ENCODE results near the gene ELANE.
"Not testable (repeated sequence)": the region's sequence is repeated elsewhere in the genome, so short reads cannot be mapped to it uniquely, and the experiment has no call there.

ELANE gene

DNA sequence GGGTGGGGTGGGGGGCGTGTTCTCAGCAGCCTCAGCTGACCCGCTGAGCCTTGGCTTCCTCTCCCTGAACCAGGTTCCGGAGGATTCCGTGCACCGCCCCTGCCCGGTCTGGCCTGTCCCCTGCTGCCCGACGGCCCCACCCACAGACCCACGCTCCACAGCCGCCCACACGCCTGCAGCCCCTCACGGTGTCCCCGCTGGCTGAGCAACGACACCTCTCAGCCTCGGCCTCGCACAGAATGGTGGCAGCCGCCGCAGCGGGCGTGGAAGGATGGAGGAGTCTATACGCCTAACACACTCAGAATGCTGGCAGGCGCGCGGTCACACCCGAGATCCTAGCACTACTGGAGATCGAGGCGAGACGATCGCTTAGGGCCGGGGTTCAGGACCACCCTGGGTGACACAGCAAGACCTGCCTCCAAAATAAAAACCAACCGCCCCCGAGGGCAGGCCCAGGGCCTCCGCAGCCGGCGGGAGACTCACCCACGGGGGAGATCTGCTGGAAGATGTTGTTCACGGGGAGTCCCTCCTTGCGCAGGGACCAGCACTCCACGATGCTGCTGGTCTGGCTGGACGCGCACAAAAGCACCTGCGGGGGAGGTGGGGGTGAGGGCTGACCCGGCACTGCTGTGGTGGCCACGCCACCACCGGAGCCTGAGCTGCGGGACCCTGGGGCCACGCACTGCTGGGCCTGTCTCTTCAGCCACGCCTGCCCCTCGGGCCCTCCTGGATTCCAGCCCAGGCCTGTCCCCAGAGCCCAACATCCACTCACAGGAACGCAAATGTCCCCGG is 32.5 kb downstream of the ELANE start:
- ATAC-seq, result no peak
- Mint-ChIP-seq H3K36me3 (ENCODE audit: low read depth) (no peaks in the 10 kb centered on the region), H3K4me3 (no peak overlapping the region), H3K4me1 (peaks cover 6% of the 10 kb centered on the region), H3K27me3 (no peaks in the 10 kb centered on the region), H3K27ac (no peak overlapping the region), H3K9me3 (no peaks in the 10 kb centered on the region)
- no peak for DNase-seq

DNA sequence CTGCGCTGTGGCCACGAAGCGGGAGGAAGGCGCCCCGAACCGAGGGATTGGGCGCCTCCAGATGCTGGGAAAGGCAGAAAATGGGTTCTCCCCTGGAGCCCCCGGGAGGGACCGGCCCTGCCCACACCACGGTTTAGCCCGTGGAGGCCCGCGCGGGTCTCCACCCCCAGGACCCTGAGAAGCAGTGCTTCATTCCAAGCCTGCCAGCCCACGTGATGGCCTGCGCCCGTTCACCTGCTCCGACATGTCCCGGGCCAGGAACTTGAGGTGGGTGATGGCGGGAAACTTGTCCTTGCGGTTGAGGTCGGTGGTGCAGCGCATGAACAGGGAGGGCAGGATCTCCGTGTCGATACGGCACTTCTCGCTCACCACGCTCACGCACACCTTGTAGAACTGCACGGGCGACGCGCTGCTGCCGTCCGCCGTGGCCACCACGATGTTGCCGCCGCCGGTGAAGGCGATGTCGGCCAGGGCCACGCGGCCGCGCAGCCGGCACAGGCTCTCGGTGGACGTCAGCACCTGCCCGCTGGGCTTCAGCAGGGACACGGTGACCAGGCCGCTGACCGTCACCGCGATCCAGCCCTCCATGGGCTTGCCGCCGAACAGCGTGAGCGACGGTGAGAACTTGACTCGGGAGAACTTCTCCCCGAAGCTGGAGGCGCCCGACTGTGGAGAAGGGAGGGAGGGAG is 33.6 kb downstream of the ELANE start:
- H3K4me3 Mint-ChIP-seq, result no peak overlapping the region
- no peaks in the 10 kb centered on the region for H3K27me3 Mint-ChIP-seq
- DNase-seq (no peak), ATAC-seq (no peak)
- H3K27ac Mint-ChIP-seq, result no peak overlapping the region
- H3K4me1 Mint-ChIP-seq, result peaks cover 6% of the 10 kb centered on the region
- H3K36me3 Mint-ChIP-seq (ENCODE audit: low read depth), result no peaks in the 10 kb centered on the region
- H3K9me3 Mint-ChIP-seq, result no peaks in the 10 kb centered on the region

DNA sequence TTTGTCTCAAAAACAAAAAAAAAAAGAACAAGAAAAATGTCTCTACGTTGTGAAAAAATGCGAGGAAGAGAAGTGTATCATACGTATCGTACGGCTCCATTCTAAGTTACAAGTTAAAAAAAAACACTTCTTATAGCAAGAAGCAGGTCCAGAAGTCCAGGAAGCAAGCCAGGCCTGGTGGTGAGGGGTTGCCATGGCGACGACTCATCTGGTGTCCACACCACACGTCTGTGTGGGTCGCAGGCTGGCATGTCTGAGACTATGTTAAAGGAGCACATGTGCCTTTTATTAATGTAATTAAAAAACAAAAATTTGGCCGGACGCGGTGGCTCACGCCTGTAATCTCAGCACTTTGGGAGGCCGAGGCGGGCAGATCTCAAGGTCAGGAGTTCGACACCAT is 35.0 kb downstream of the ELANE start:
- ATAC-seq (no peak), DNase-seq (no peak)
- no peaks in the 10 kb centered on the region for H3K36me3 Mint-ChIP-seq (ENCODE audit: low read depth)
- peaks cover 10% of the 10 kb centered on the region for H3K4me1 Mint-ChIP-seq
- no peak overlapping the region for H3K27ac Mint-ChIP-seq
- no peaks in the 10 kb centered on the region for H3K27me3 Mint-ChIP-seq
- H3K4me3 Mint-ChIP-seq, result no peak overlapping the region
- no peaks in the 10 kb centered on the region for H3K9me3 Mint-ChIP-seq

DNA sequence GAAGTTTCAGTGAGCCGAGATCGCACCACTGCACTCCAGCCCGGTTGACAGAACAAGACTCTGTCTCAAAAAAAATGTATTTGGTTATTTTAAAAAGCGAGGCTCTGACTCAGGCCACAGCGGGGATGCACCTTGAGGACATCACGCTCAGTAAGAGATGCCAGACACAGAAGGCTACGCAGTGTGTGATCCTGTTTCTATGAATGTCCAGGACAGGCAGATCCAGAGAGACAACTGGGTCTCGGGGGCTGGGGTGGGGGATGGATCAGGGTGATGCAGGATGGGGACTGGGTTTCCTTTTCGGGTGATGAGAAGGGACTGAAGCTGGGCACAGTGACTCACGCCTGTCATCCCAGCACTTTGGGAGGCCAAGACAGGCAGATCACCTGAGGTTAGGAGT is 35.5 kb downstream of the ELANE start:
- no peak overlapping the region for H3K4me3 Mint-ChIP-seq
- DNase-seq (no peak), ATAC-seq (no peak)
- H3K27me3 Mint-ChIP-seq, result no peaks in the 10 kb centered on the region
- H3K9me3 Mint-ChIP-seq, result no peaks in the 10 kb centered on the region
- no peaks in the 10 kb centered on the region for H3K36me3 Mint-ChIP-seq (ENCODE audit: low read depth)
- H3K4me1 Mint-ChIP-seq, result peaks cover 12% of the 10 kb centered on the region
- no peak overlapping the region for H3K27ac Mint-ChIP-seq

DNA sequence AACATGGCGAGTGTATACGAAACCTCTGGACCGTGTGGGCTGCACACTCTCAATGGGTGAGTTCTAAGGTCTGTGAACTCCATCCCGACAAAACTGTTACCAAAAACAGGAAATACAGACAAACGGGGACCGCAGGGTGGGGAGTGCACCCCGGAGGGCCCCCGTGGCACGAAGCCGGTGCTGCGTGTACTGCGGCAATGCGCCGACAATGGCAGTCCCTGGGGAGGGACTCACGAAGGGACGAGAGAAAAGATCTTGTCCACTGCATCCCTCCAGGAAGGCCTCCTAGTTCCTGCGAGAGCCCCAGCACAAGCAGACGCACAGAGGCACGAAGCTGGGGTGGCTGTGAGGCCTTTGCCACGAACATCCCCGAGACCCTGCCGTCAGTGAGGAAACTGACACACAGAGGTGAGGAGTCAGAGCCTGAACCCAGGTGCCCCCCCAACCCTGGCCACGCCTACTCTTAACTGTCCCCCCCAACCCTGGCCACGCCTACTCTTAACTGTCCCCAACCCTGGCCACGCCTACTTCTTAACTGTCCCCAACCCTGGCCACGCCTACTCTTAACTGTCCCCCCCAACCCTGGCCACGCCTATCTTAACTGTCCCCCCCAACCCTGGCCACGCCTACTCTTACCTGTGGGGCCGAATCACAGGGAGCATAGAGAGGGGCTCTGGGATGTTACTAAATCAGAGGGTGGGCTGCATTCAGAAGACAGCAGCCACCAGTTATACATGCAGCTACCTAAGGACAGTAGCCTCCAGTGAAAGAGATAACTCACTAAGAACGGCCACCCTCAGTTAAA is 36.7 kb downstream of the ELANE start:
- DNase-seq (peak; percentile 31), ATAC-seq (no peak)
- H3K27ac Mint-ChIP-seq, result no peak overlapping the region
- no peaks in the 10 kb centered on the region for H3K9me3 Mint-ChIP-seq
- no peaks in the 10 kb centered on the region for H3K27me3 Mint-ChIP-seq
- peaks cover 18% of the 10 kb centered on the region for H3K4me1 Mint-ChIP-seq
- peaks cover 4% of the 10 kb centered on the region for H3K36me3 Mint-ChIP-seq (ENCODE audit: low read depth)
- H3K4me3 Mint-ChIP-seq, result no peak overlapping the region

DNA sequence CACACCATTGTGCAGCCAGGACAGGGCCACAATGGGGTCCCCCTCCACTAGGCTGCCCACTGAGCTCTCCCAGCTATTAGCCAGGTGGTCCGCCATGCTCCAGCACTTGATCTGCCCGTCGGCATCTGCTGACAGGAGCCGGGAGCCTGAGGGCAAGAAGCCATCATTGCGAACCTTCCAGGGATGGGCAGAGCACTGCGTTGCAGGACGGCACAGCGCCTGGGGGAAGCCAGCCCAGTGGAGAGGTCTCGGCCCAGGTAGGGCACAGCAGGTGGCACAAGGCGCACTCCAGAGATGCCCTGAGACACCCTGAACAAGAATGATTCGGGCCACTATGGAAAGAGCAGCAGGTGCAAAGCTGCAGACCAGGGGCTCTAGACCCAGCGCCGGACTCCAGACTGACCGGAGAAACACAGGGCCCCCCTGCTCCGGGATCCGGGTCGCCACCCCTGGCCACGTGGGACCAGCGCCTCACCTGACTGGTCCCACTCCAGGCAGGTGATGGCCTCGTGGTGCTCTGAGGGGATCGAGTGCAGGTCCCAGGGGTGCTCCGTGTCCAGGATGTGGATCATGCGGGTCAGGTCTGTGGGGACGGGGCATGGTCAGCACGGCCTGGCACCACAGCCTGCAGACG is 37.7 kb downstream of the ELANE start:
- H3K27me3 Mint-ChIP-seq, result no peaks in the 10 kb centered on the region

DNA sequence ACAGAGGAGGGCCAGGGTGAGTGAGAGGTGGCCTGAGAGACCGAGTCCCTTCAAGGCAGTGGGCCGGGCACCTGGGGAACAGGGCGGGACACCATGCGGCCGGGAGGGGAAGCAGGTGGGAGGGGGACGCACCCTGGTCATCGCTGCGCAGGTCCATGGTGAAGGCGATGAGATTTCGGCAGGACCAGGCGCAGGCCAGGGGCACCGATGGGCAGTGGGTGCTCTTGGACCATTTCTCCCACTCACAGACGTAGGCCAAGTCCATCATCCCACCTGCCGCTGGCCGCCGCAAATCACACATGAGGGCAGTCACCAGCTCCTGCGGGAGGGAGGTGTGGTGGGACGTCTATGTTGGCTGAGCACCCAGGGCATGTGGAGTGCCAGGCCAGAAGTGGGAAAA is 38.7 kb downstream of the ELANE start:
- peaks cover 4% of the 10 kb centered on the region for H3K36me3 Mint-ChIP-seq (ENCODE audit: low read depth)
- no peak for DNase-seq
- H3K27ac Mint-ChIP-seq, result peak overlapping the region; percentile 42

More for the DNA sequence above, 37.7 kb downstream of the ELANE start:
- Mint-ChIP-seq H3K9me3 (no peaks in the 10 kb centered on the region), H3K27ac (no peak overlapping the region), H3K4me3 (no peak overlapping the region), H3K36me3 (ENCODE audit: low read depth) (peaks cover 4% of the 10 kb centered on the region), H3K4me1 (peaks cover 18% of the 10 kb centered on the region)
- ATAC-seq (no peak), DNase-seq (no peak)

DNA sequence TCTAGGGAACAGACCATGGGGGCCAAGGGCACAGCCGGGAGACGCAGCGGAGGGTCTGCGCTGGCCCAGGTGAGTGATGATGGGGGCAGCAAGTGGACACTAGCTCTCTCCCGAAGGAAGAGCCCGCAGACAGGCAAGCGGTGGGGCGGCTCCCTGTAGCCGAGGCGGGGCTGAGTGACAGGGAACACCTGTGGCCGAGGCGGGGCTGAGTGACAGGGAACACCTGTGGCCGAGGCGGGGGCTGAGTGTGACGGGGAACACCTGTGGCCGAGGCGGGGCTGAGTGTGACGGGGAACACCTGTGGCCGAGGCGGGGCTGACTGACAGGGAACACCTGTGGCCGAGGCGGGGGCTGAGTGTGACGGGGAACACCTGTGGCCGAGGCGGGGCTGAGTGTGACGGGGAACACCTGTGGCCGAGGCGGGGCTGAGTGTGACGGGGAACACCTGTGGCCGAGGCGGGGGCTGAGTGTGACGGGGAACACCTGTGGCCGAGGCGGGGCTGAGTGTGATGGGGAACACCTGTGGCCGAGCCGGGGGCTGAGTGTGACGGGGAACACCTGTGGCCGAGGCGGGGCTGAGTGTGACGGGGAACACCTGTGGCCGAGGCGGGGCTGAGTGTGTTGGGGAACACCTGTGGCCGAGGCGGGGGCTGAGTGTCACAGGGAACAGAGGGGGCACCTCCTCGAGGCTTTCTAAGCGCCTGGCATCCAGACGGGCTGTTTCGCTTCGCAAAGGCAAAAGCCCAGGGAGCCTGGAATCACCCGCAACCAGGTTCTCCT is 39.5 kb downstream of the ELANE start:
- not testable (repeated sequence) for H3K27me3 Mint-ChIP-seq; H3K36me3 Mint-ChIP-seq (ENCODE audit: low read depth); ATAC-seq; H3K27ac Mint-ChIP-seq; H3K9me3 Mint-ChIP-seq; DNase-seq
- peak overlapping the region; percentile 82 for H3K4me3 Mint-ChIP-seq
- peaks cover 18% of the 10 kb centered on the region for H3K4me1 Mint-ChIP-seq

More for the DNA sequence above, 38.7 kb downstream of the ELANE start:
- no peak overlapping the region for H3K4me3 Mint-ChIP-seq
- no peaks in the 10 kb centered on the region for H3K27me3 Mint-ChIP-seq
- no peak for ATAC-seq
- peaks cover 18% of the 10 kb centered on the region for H3K4me1 Mint-ChIP-seq
- H3K9me3 Mint-ChIP-seq, result no peaks in the 10 kb centered on the region

DNA sequence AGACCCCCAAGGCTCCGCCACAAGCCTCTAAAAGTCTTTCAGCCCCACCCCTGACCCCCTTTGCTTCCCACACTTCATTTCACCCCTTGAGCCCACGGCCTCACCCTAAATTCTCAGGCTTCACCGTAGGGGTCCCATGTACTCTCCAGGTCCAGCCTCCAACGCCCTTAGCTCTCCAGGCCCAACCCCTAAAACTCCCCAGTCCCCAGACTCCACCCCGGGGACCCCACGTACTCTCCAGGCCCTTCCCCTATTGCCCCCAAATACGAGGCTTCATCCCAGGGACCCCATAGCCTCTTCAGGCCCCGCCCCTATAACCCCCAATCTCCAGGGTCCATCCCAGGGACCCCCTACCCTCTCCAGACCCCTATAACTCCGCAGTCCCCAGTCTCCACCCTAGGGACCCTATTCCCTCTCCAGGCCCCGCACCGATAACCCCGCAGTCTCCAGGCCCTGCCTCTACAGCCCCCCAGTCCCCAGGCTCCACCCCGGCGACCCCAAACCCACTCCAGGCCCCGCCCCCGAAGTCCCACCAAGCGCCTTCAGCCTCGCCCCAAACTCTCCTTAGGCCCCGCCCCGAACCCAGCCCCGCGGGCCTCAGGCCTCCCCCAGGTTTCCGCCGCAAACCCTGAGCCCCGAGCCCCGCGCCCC is 40.3 kb downstream of the ELANE start:
- peak overlapping the region; percentile 80 for H3K27ac Mint-ChIP-seq

DNA sequence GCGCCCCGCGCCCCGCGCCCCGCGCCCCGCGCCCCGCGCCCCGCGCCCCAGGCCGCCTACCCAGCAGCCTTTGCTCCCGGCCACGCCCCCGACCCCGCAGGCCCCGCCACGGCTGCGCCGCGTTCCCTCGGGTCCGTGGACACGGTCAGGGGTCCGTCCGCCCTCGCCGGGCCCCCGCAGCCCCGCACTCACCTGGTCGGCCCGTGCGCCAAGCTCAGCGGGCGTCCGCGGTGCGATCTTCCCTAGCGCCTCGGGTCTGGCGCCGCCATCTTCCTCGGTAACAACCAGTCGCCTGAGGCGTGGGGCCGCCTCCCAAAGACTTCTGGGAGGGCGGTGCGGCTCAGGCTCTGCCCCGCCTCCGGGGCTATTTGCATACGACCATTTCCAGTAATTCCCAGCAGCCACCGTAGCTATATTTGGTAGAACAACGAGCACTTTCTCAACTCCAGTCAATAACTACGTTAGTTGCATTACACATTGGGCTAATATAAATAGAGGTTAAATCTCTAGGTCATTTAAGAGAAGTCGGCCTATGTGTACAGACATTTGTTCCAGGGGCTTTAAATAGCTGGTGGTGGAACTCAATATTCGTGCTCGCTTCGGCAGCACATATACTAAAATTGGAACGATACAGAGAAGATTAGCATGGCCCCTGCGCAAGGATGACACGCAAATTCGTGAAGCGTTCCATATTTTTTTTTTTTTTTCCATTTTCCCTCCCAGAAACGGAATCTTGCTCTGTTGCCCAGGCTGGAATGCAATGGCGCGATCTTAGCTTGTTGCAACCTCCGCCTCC is 41.0 kb downstream of the ELANE start, which contains the start of the genes MED16 and RNU6-9:
Gene MED16, minus strand, starts transcription at position 294 of the 796 bp plus-strand sequence. CDS start 2,056 bp downstream, outside the sequence.
Gene RNU6-9, plus strand, starts transcription at position 591 of the 796 bp plus-strand sequence.
- H3K27ac Mint-ChIP-seq, result peak within 1 kb of the TSS; percentile 98
- ATAC-seq (peak; percentile 89), DNase-seq (peak; percentile 87)
- H3K36me3 Mint-ChIP-seq (ENCODE audit: low read depth), result peaks cover 4% of the 10 kb centered on the region
- peak within 1 kb of the TSS; percentile 82 for H3K4me3 Mint-ChIP-seq
- peaks cover 14% of the 10 kb centered on the region for H3K4me1 Mint-ChIP-seq
- H3K9me3 Mint-ChIP-seq, result no peaks in the 10 kb centered on the region
- H3K27me3 Mint-ChIP-seq, result no peaks in the 10 kb centered on the region

More for the DNA sequence above, 40.3 kb downstream of the ELANE start:
- H3K4me1 Mint-ChIP-seq, result peaks cover 18% of the 10 kb centered on the region
- ATAC-seq (no peak), DNase-seq (peak; percentile 25)
- H3K4me3 Mint-ChIP-seq, result peak overlapping the region; percentile 82
- no peaks in the 10 kb centered on the region for H3K9me3 Mint-ChIP-seq
- H3K27me3 Mint-ChIP-seq, result no peaks in the 10 kb centered on the region
- peaks cover 4% of the 10 kb centered on the region for H3K36me3 Mint-ChIP-seq (ENCODE audit: low read depth)

DNA sequence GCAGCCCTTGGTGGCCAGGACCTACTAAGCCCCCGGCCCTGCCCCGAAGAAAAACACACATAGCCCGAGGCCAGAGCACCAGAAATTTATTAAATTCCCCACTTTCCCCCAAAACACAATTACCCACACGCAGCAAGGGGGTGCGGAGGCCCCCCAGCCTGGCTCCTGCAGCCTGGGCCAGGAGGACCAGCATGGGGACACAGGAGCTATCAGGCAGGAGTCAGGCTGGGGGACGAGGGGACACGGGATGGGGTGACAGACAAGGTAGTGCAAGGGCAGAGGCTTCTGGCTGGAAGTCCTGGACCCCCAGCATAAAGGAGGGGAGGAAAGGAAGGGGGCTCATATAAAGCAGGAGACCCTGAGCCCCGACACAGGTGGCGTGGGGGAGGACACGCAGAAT is 44.3 kb downstream of the ELANE start:
- H3K4me3 Mint-ChIP-seq, result no peak overlapping the region
- no peaks in the 10 kb centered on the region for H3K27me3 Mint-ChIP-seq
- H3K27ac Mint-ChIP-seq, result no peak overlapping the region
- H3K4me1 Mint-ChIP-seq, result peaks cover 10% of the 10 kb centered on the region
- ATAC-seq (no peak), DNase-seq (no peak)
- peaks cover 4% of the 10 kb centered on the region for H3K36me3 Mint-ChIP-seq (ENCODE audit: low read depth)
- no peaks in the 10 kb centered on the region for H3K9me3 Mint-ChIP-seq

DNA sequence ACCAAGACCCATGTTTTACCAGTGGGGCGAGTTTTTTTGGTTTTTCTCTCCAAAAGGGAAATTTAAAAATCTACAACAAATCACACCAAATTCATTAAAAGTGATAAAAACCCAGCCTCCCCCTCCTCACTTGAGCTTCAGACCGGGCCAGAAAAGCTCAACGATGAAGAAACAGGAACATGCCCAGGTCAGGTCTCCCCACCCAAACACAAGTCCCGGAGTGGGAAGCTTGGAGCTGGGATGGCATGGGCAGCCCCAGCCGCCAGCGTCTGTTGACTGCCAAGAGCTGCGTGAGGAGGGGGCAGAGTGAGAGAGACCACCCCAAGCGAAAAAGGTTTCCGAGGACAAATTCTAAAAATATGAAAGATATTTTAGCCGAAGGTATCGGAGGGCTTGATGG is 44.9 kb downstream of the ELANE start:
- no peaks in the 10 kb centered on the region for H3K27me3 Mint-ChIP-seq
- peaks cover 4% of the 10 kb centered on the region for H3K36me3 Mint-ChIP-seq (ENCODE audit: low read depth)
- no peak for ATAC-seq
- no peak overlapping the region for H3K27ac Mint-ChIP-seq
- no peak overlapping the region for H3K4me3 Mint-ChIP-seq
- no peak for DNase-seq
- H3K4me1 Mint-ChIP-seq, result peaks cover 10% of the 10 kb centered on the region
- no peaks in the 10 kb centered on the region for H3K9me3 Mint-ChIP-seq

All from activated naive CD8-positive, alpha-beta T cell treated with anti-CD3 and anti-CD28 coated beads, Interleukin-2, amount 50 U/mL, for 24 hours (primary cell).